ENCODE measurements around the gene TLL2.

GRCh38 chr10:96378741-96379140 is 135.0 kb downstream of the TLL2 start:
- TF ChIP-seq PAX5 (IDR thresholded peaks at IDR 0.05; ENCODE audit: insufficient read depth, low read length, severe bottlenecking) (no peak), POLR2AphosphoS5 (IDR thresholded peaks at IDR 0.05; ENCODE audit: low read depth, low read length) (no peak), TAF1 (IDR thresholded peaks at IDR 0.05; ENCODE audit: low read depth, low read length) (no peak), POLR2A (IDR thresholded peaks at IDR 0.05; ENCODE audit: low read depth, low read length) (no peak)
